HTERT RPE-1 (cell line): ENCODE data around the gene MMP25.

Experiments
- in situ Hi-C: fragments of 300-500 bp; cut with MboI; formaldehyde crosslinking; loops from 4 replicates; pipeline ENCODE4 v1.14.3; 2020; ENCODE audit warnings: low sequenced_read_pairs

Gene MMP25

GRCh38 chr16:3017344-3017743 is 29.0 kb upstream of the MMP25 start:
- in situ Hi-C loops = no loop called here

- in situ Hi-C loops = no loop called here
These were observed 28.4 kb upstream of the MMP25 start, which contains the start of gene CLDN6 for GRCh38 chr16:3017794-3018506. Gene CLDN6, minus strand, starts transcription at chr16:3018183. Its CDS starts 2,162 bp downstream, at chr16:3016021.

- in situ Hi-C loops = no loop called here
These were observed 26.6 kb upstream of the MMP25 start for GRCh38 chr16:3019594-3020246.

- in situ Hi-C loops = no loop called here
These were observed 26.1 kb upstream of the MMP25 start, which contains the start of gene TNFRSF12A for GRCh38 chr16:3020247-3020603. Gene TNFRSF12A, plus strand, starts transcription at chr16:3020368. Its CDS starts 30 bp downstream, at chr16:3020398.

- in situ Hi-C loops = no loop called here
These were observed 25.5 kb upstream of the MMP25 start for GRCh38 chr16:3020604-3021448.

GRCh38 chr16:3021449-3022207 is 24.7 kb upstream of the MMP25 start:
- in situ Hi-C loops = no loop called here

- in situ Hi-C loops = no loop called here
These were observed 24.1 kb upstream of the MMP25 start for GRCh38 chr16:3022208-3022683.

- in situ Hi-C loops = no loop called here
These were observed 23.5 kb upstream of the MMP25 start for GRCh38 chr16:3022684-3023414.

- in situ Hi-C loops = no loop called here
These were observed 23.0 kb upstream of the MMP25 start for GRCh38 chr16:3023415-3023668.

GRCh38 chr16:3023669-3024478 is 22.5 kb upstream of the MMP25 start, which contains the start of the genes HCFC1R1 and THOC6:
Gene HCFC1R1, minus strand, starts transcription at chr16:3023942. Its CDS starts 1 bp downstream, at chr16:3023941.
Gene THOC6, plus strand, starts transcription at chr16:3024035. Its CDS starts 292 bp downstream, at chr16:3024327.
- in situ Hi-C loops = no loop called here

GRCh38 chr16:3025032-3026002 is 21.0 kb upstream of the MMP25 start:
- in situ Hi-C loops = no loop called here

GRCh38 chr16:3026003-3026378 is 20.4 kb upstream of the MMP25 start:
- in situ Hi-C loops = no loop called here

- in situ Hi-C loops = no loop called here
These were observed 19.5 kb upstream of the MMP25 start for GRCh38 chr16:3026609-3027488.

- in situ Hi-C loops = no loop called here
These were observed 18.9 kb upstream of the MMP25 start for GRCh38 chr16:3027489-3027795.

GRCh38 chr16:3027983-3028715 is 18.2 kb upstream of the MMP25 start:
- in situ Hi-C loops = no loop called here

- in situ Hi-C loops = no loop called here
These were observed 17.5 kb upstream of the MMP25 start for GRCh38 chr16:3028716-3029319.
